NCI-H446 (cell line): Measurements from ENCODE around the gene TNFAIP8L2.
A peak's percentile ranks its signal among the peaks of the same experiment; 100 is the strongest.
"Not testable (repeated sequence)": the region's sequence is repeated elsewhere in the genome, so short reads cannot be mapped to it uniquely, and the experiment has no call there.

Source experiments
- DNase-seq, 2 experiments: peaks; one replicate each; lab custom pipeline; 2025; lab: John Stamatoyannopoulos, UW

TNFAIP8L2 gene

GRCh38 chr1:151146072-151146411, 10.4 kb upstream of the TNFAIP8L2 start:
- DNase-seq = no peak

- DNase-seq = peak; percentile 53 to 83
Measured at GRCh38 chr1:151146412-151147131, 9.9 kb upstream of the TNFAIP8L2 start, which contains the start of gene SEMA6C. SEMA6C (minus strand) TSS chr1:151146631; CDS start chr1:151142621, 4,010 bp downstream.

- no peak for DNase-seq
Measured at GRCh38 chr1:151147132-151147503, 9.3 kb upstream of the TNFAIP8L2 start.

- DNase-seq = no peak
Measured at GRCh38 chr1:151147665-151148064, 8.8 kb upstream of the TNFAIP8L2 start.

- no peak for DNase-seq
Measured at GRCh38 chr1:151157067-151157531, 650 bp downstream of the TNFAIP8L2 start.

- no peak for DNase-seq
Measured at GRCh38 chr1:151158326-151158725, 1.9 kb downstream of the TNFAIP8L2 start.

GRCh38 chr1:151158751-151159251, 2.4 kb downstream of the TNFAIP8L2 start:
- no peak for DNase-seq

- DNase-seq = no peak
Measured at GRCh38 chr1:151159373-151159772, 2.9 kb downstream of the TNFAIP8L2 start.

GRCh38 chr1:151164732-151165280, 8.4 kb downstream of the TNFAIP8L2 start:
- DNase-seq = no peak

GRCh38 chr1:151165281-151165737, 8.9 kb downstream of the TNFAIP8L2 start:
- DNase-seq = no peak

GRCh38 chr1:151165738-151166504, 9.5 kb downstream of the TNFAIP8L2 start, which contains the start of the genes LYSMD1 and SCNM1:
LYSMD1 (minus strand) TSS chr1:151165902; CDS start chr1:151165258, 644 bp downstream.
SCNM1 (plus strand) TSS chr1:151166144; CDS start chr1:151166153, 9 bp downstream.
- peak; percentile 94 to 97 for DNase-seq

- DNase-seq = no peak
Measured at GRCh38 chr1:151166505-151166956, 10.1 kb downstream of the TNFAIP8L2 start.

GRCh38 chr1:151167116-151167515, 10.7 kb downstream of the TNFAIP8L2 start:
- no peak for DNase-seq

GRCh38 chr1:151171190-151171589, 14.7 kb downstream of the TNFAIP8L2 start:
- no peak for DNase-seq

- peak in 1 of 2 experiments; percentile 10 for DNase-seq
Measured at GRCh38 chr1:151175041-151175741, 18.7 kb downstream of the TNFAIP8L2 start.

- no peak for DNase-seq
Measured at GRCh38 chr1:151175863-151176262, 19.4 kb downstream of the TNFAIP8L2 start, which contains the start of gene TMOD4. TMOD4 (minus strand) TSS chr1:151175981; CDS start chr1:151174875, 1,106 bp downstream.

- no peak for DNase-seq
Measured at GRCh38 chr1:151176514-151177045, 20.1 kb downstream of the TNFAIP8L2 start.

GRCh38 chr1:151184211-151184610, 27.8 kb downstream of the TNFAIP8L2 start:
- DNase-seq = no peak

- DNase-seq = peak in 1 of 2 experiments; percentile 29
Measured at GRCh38 chr1:151187205-151187604, 30.8 kb downstream of the TNFAIP8L2 start.

GRCh38 chr1:151188667-151189066, 32.2 kb downstream of the TNFAIP8L2 start:
- DNase-seq = not testable (repeated sequence)
